ENCODE measurements around the gene SOS2.

- TF ChIP-seq, protein P1, sequence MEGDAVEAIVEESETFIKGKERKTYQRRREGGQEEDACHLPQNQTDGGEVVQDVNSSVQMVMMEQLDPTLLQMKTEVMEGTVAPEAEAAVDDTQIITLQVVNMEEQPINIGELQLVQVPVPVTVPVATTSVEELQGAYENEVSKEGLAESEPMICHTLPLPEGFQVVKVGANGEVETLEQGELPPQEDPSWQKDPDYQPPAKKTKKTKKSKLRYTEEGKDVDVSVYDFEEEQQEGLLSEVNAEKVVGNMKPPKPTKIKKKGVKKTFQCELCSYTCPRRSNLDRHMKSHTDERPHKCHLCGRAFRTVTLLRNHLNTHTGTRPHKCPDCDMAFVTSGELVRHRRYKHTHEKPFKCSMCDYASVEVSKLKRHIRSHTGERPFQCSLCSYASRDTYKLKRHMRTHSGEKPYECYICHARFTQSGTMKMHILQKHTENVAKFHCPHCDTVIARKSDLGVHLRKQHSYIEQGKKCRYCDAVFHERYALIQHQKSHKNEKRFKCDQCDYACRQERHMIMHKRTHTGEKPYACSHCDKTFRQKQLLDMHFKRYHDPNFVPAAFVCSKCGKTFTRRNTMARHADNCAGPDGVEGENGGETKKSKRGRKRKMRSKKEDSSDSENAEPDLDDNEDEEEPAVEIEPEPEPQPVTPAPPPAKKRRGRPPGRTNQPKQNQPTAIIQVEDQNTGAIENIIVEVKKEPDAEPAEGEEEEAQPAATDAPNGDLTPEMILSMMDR (IDR thresholded peaks at IDR 0.05; ENCODE audit: low read length) = no peak
- TF ChIP-seq EZH2 (IDR thresholded peaks at IDR 0.05; ENCODE audit: borderline replicate concordance, low read length) = no peak
These were observed 39.9 kb downstream of the SOS2 start for GRCh38 chr14:50191499-50191898.
